Panc1 (cell line): ENCODE results near the gene PLCD1. TPM values are rescaled to one million over a fixed set of nuclear protein-coding genes. Genes with fewer than 3 reads are reported as not detected.

ENCODE experiments used
- ATAC-seq: fragments of 200-7000 bp; cut with Tn5 transposase; 2 replicates; pipeline ENCODE4 v1.9.1; 2020; ENCODE audit warnings: mild to moderate bottlenecking, moderate library complexity
- BruUV-seq: library from RNA; stranded (reverse); fragments of 400-500 nt; replicated peaks from 2 replicates; lab custom pipeline; 2021; lab: Mats Ljungman, UMichigan
- CTCF ChIA-PET: fragments of 300-600 bp; sonication (Branson Sonifier 250); formaldehyde crosslinking; loops from one replicate; lab custom pipeline; 2022; ENCODE audit warnings: antibody characterized with exemption; lab: Charles Lee
- POLR2A ChIA-PET: fragments of 300-600 bp; sonication (Branson Sonifier 250); formaldehyde crosslinking; loops from one replicate; lab custom pipeline; 2022; ENCODE audit warnings: antibody characterized with exemption; lab: Charles Lee
- DNase-seq: peaks from one replicate; pipeline ENCODE4 v3.0.0-alpha.2; 2010; ENCODE audit warnings: low read depth, low spot score
- H3K27ac ChIP-seq: 2 replicates; pipeline ENCODE4 v1.5.1; 2011; ENCODE audit warnings: mild to moderate bottlenecking, low read length, inconsistent platforms
- H3K27me3 ChIP-seq: fragments of 200-500 bp; sonication (Bioruptor generic); 2 replicates; pipeline ENCODE4 v1.6.0; 2014; ENCODE audit warnings: low read length, inconsistent platforms; ENCODE audit not compliant: control insufficient read depth, insufficient read depth
- H3K36me3 ChIP-seq: fragments of 200-500 bp; sonication (Bioruptor generic); 2 replicates; pipeline ENCODE4 v1.5.1; 2014; ENCODE audit warnings: inconsistent platforms, mild to moderate bottlenecking, low read length, moderate library complexity; ENCODE audit not compliant: control insufficient read depth, insufficient read depth
- H3K4me1 ChIP-seq: 2 replicates; pipeline ENCODE4 v1.5.1; 2011; ENCODE audit warnings: inconsistent platforms, mild to moderate bottlenecking, low read length, moderate library complexity; ENCODE audit not compliant: control insufficient read depth, insufficient read depth
- H3K4me3 ChIP-seq, 2 experiments: 2 replicates each; pipeline ENCODE4 v1.5.1; 2011 to 2012; ENCODE audit warnings: low read depth in 2 of 2, low read length in 2 of 2, mild to moderate bottlenecking in 2 of 2, inconsistent platforms in 1 of 2, moderate library complexity in 1 of 2
- H3K9me3 ChIP-seq: fragments of 200-500 bp; sonication (Bioruptor generic); 2 replicates; pipeline ENCODE4 v1.5.1; 2014; ENCODE audit warnings: low read depth, mild to moderate bottlenecking, inconsistent platforms, low read length, moderate library complexity; ENCODE audit not compliant: control insufficient read depth, insufficient read depth
- CTCF ChIP-seq: fragments of 450-650 bp; IDR thresholded peaks from 2 replicates; pipeline ENCODE4 v1.5.1; 2017; ENCODE audit warnings: mild to moderate bottlenecking
- POLR2AphosphoS5 ChIP-seq: IDR thresholded peaks from 2 replicates; pipeline ENCODE4 v1.6.1; 2012; ENCODE audit warnings: mild to moderate bottlenecking, low read depth, low read length, moderate library complexity
- REST ChIP-seq, 2 experiments: IDR thresholded peaks; 2 replicates each; pipeline ENCODE4 v1.6.1; 2011 to 2012; ENCODE audit warnings: low read depth in 2 of 2, control low read depth in 1 of 2, low read length in 1 of 2, mild to moderate bottlenecking in 1 of 2, moderate library complexity in 1 of 2; ENCODE audit not compliant: insufficient read depth in 1 of 2
- SIN3A ChIP-seq: IDR thresholded peaks from 2 replicates; pipeline ENCODE4 v1.6.1; 2012; ENCODE audit warnings: low read depth, mild to moderate bottlenecking, low read length, moderate library complexity, borderline replicate concordance; ENCODE audit not compliant: insufficient read depth
- TCF7L2 ChIP-seq: IDR thresholded peaks from 2 replicates; pipeline ENCODE4 v1.6.1; 2011; ENCODE audit warnings: mild to moderate bottlenecking, low read depth, low read length, inconsistent platforms
- in situ Hi-C: cut with HindIII; loops from 2 replicates; pipeline ENCODE4 v1.10.0; 2016; ENCODE audit warnings: low sequenced_read_pairs, low pct_unique_long_range_greater_than_20kb
- intact Hi-C: fragments of 100-400 bp; cut with micrococcal nuclease; formaldehyde crosslinking; loops from one replicate; pipeline ENCODE4 v1.10.0; 2022; ENCODE audit not compliant: unreplicated experiment
- total RNA-seq: library from RNA; stranded (reverse); gene quantifications from one replicate; pipeline ENCODE4 v1.2.1, GENCODE V29; 2021; ENCODE audit not compliant: unreplicated experiment

Gene PLCD1
- total RNA-seq, 1 experiment from 2014 or later, result 1.8 TPM

- BruUV-seq, result no TSS peak
- ATAC-seq, result no peak
- H3K4me3 ChIP-seq, result peak overlapping the region; percentile 38 to 41
Measured at GRCh38 chr3:38028621-38029361, 651 bp downstream of the PLCD1 start.

More at GRCh38 chr3:38028621-38029361, 651 bp downstream of the PLCD1 start:
- Histone ChIP-seq H3K4me1 (peaks cover 5% of the 10 kb centered on the region), H3K27ac (no peak overlapping the region), H3K27me3 (no peaks in the 10 kb centered on the region), H3K36me3 (no peaks in the 10 kb centered on the region), H3K9me3 (no peaks in the 10 kb centered on the region)
- POLR2A ChIA-PET, result no interaction called here
- intact Hi-C loops (no loop called here), in situ Hi-C loops (no loop called here)
- CTCF ChIA-PET, result no interaction called here
- TF ChIP-seq SIN3A (no peak), TCF7L2 (no peak), POLR2AphosphoS5 (no peak), CTCF (no peak), REST (IDR thresholded peaks at IDR 0.05; ENCODE audit: insufficient read depth in 1 of 2, low read depth in 2 of 2, low read length in 1 of 2) (no peak)
- no peak for DNase-seq
